GM06990 (cell line): ENCODE results near the gene HSD17B7.
A peak's percentile ranks its signal among the peaks of the same experiment; 100 is the strongest.
"Not testable (repeated sequence)": the region's sequence is repeated elsewhere in the genome, so short reads cannot be mapped to it uniquely, and the experiment has no call there.

Experiments
- DNase-seq: peaks from one replicate; pipeline ENCODE4 v3.0.0-alpha.2; 2011; ENCODE audit not compliant: insufficient read length; ENCODE audit errors: extremely low read depth
- H3K27me3 ChIP-seq: replicated peaks from 2 replicates; pipeline ENCODE4 v1.6.0; 2011; ENCODE audit warnings: low read length; ENCODE audit not compliant: control insufficient read depth, insufficient read depth
- H3K36me3 ChIP-seq: 2 replicates; pipeline ENCODE4 v1.5.1; 2011; ENCODE audit warnings: low read length; ENCODE audit not compliant: control insufficient read depth, insufficient read depth
- H3K4me3 ChIP-seq: replicated peaks from 2 replicates; pipeline ENCODE4 v1.5.1; 2011; ENCODE audit warnings: low read depth, mild to moderate bottlenecking, control low read depth, low read length
- TF ChIP-seq, protein P1 (sequence below): IDR thresholded peaks from 2 replicates; pipeline ENCODE4 v1.5.1; 2011; ENCODE audit warnings: low read length, control low read depth, mild to moderate bottlenecking, inconsistent platforms; ENCODE audit not compliant: insufficient read depth, poor library complexity, severe bottlenecking

Gene HSD17B7, protein sequence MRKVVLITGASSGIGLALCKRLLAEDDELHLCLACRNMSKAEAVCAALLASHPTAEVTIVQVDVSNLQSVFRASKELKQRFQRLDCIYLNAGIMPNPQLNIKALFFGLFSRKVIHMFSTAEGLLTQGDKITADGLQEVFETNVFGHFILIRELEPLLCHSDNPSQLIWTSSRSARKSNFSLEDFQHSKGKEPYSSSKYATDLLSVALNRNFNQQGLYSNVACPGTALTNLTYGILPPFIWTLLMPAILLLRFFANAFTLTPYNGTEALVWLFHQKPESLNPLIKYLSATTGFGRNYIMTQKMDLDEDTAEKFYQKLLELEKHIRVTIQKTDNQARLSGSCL

DNA sequence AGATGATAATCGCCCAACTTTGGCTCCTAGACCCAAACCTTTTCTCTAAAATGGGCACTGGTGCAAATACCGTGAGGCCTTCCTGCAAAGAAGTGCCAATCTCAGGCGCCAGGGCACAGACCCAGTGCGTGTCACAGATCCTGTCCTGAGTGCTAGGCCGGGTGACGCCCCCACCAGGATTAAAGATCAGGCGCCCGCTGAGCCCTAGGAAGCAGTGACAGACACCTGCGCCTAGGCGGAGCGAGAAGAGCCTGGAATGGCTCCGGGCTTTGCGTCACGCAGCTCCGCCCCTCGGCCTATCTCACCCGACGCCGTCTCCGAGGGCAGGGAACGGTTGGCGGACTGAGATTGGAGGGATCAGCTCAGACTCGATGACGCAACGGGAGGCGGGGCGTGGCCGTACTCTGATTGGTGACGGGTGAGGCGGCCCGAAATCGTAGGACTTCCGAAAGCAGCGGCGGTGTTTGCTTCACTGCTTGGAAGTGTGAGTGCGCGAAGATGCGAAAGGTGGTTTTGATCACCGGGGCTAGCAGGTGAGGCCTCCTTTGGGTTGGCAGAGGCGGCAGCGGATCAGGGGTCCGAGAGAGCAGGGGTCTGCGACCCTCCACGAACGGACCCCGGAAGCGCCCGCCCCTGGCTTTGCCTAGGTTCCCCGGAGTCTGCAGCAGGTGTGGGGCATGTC lies at the start of gene HSD17B7:
TSS of gene HSD17B7 (plus strand) at position 400 of the 682 bp plus-strand sequence. CDS start at position 499, 99 bp downstream.
- peak; percentile 82 for DNase-seq
- H3K36me3 ChIP-seq, H3K27me3 ChIP-seq: not testable (repeated sequence)
- peak within 1 kb of the TSS; percentile 67 for H3K4me3 ChIP-seq

DNA sequence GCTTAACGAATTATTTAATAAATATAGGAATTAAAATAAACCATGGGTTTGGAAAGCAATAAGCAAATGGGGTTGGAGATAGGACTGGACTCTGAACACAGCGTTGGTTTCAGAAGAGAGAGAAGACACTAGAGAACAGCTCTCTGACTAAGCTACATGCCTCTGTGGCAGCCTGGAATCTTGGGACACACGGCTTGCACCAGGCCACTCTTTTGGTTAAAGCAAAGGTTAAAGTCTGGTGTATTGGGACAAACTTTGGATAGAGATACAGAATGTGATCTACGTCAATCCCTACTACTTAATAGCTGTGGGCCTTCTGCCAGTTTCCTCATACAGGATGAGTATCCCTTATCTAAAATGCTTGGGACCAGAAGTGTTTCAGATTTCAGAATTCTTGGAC lies 49.7 kb upstream of the HSD17B7 start:
- H3K27me3 ChIP-seq = no peaks in the 10 kb centered on the region
- no peak for DNase-seq
- TF ChIP-seq, protein P1, sequence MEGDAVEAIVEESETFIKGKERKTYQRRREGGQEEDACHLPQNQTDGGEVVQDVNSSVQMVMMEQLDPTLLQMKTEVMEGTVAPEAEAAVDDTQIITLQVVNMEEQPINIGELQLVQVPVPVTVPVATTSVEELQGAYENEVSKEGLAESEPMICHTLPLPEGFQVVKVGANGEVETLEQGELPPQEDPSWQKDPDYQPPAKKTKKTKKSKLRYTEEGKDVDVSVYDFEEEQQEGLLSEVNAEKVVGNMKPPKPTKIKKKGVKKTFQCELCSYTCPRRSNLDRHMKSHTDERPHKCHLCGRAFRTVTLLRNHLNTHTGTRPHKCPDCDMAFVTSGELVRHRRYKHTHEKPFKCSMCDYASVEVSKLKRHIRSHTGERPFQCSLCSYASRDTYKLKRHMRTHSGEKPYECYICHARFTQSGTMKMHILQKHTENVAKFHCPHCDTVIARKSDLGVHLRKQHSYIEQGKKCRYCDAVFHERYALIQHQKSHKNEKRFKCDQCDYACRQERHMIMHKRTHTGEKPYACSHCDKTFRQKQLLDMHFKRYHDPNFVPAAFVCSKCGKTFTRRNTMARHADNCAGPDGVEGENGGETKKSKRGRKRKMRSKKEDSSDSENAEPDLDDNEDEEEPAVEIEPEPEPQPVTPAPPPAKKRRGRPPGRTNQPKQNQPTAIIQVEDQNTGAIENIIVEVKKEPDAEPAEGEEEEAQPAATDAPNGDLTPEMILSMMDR = no peak
- H3K36me3 ChIP-seq = no peaks in the 10 kb centered on the region
- H3K4me3 ChIP-seq = no peak overlapping the region

DNA sequence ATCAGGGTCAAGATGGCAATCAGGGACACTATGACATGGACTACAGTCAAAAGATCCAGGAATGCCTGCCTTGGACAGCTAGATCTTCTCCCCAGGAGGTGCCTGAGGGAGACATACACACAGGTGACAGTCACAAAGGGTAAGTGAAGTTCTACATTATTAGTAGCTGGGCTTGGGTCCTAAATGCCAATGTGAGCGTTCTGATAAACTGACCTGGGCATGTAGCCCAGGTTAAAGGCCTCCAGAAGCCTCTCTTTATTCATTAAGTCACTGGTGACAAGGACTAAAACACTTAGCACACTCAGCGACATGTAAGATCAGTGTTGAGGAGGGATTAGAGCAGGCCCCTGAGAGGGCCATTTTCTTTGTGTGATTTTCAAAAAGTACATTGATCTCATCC lies 48.9 kb upstream of the HSD17B7 start:
- Histone ChIP-seq H3K27me3 (no peaks in the 10 kb centered on the region), H3K36me3 (no peaks in the 10 kb centered on the region), H3K4me3 (no peak overlapping the region)
- DNase-seq = no peak
- TF ChIP-seq, protein P1 = no peak

DNA sequence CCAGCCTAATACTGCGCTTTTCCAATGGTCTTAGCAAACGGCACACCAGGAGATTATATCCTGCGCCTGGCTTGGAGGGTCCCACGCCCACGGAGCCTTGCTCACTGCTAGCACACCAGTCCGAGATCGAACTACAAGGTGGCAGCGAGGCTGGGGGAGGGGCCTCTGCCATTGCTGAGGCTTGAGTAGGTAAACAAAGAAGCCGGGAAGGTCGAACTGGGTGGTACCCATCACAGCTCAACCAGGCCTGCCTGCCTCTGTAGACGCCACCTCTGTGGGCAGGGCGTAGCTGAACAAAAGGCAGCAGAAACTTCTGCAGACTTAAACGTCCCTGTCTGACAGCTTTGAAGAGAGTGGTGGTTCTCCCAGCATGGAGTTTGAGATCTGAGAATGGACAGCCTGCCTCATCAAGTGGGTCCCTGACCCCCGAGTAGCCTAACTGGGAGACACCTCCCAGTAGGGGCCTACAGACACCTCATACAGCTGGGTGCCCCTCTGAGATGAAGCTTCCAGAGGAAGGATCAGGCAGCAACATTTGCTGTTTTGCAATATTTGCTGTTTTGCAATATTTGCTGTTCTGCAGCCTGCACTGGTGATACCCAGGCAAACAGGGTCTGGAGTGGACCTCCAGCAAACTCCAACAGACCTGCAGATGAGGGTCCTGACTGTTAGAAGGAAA lies 44.1 kb upstream of the HSD17B7 start:
- H3K27me3 ChIP-seq, DNase-seq, H3K4me3 ChIP-seq, H3K36me3 ChIP-seq: not testable (repeated sequence)

DNA sequence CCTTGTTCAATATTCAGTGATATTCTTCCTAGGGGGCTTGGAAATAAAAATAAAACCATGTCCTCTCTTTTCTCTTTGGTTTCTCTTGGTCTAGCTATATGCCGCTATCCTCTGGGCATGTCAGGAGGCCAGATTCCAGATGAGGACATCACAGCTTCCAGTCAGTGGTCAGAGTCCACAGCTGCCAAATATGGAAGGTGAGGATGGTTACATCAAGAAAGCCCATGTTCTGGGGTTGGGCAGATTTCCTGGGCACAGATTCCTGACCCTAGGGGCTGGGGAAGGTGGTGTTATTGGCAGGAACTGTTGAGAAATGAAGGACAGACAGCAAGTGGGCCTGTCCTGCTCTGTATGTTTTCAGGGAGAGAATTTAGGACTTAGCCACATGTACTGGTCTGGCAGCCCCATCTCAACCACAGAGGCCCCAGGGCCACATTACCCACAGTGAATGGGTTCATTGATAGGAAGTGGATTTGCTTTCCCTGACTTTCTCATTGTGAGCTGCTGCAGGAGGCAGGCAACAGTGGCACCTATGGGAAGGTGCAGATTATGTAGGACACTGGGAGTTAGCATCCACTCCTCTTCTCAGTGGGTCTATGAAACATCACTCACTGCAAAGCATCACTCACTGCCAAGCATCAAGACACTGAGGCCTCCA lies 37.4 kb upstream of the HSD17B7 start:
- no peak overlapping the region for H3K4me3 ChIP-seq
- DNase-seq = no peak
- H3K27me3 ChIP-seq = no peaks in the 10 kb centered on the region
- H3K36me3 ChIP-seq = 0 out of 2 replicates have a peak, but pooled peaks cover 2% of the 10 kb centered on the region
- TF ChIP-seq, protein P1 = no peak

DNA sequence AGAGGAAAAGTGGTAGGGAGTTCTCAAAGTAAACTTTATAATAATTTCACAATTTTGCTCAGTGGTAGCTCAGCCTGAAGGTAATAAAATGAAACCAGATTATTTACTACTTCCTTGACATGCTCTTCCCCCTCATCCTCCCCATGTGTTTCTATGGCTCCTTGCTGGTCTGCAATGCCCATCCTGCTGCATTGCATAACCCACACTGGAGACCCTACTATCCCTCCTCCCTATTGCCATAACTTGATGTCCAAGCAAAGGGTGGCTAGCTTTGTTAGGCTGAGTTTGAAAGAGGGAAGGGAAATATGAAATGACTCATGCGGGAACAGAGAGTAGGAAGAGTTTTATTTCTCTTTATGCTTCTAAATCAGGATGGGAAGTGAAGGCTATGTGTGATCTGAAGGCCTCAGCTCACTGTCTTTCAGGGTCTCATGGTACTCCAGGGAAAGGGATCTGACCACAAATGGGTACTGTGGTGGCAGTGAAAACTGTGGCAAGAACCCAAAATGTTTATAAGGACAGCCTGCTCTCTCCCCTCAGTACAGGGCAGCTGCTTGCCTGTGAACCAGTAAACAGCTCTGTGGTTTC lies 36.4 kb upstream of the HSD17B7 start:
- 0 out of 2 replicates have a peak, but pooled peaks cover 2% of the 10 kb centered on the region for H3K36me3 ChIP-seq
- no peak overlapping the region for H3K4me3 ChIP-seq
- DNase-seq = no peak
- TF ChIP-seq, protein P1 = no peak
- H3K27me3 ChIP-seq = no peaks in the 10 kb centered on the region
